Erythroblast (primary cell): ENCODE measurements around the gene SLC44A3.

Experiments
- DNase-seq, 2 experiments: peaks; one replicate each; lab custom pipeline; 2025; lab: John Stamatoyannopoulos, UW
- GATA1 ChIP-seq: IDR thresholded peaks from 2 replicates; pipeline ENCODE4 v1.6.1; 2011; ENCODE audit warnings: low read depth, mild to moderate bottlenecking, control low read depth, low read length, moderate library complexity
- POLR2A ChIP-seq: IDR thresholded peaks from 2 replicates; pipeline ENCODE4 v1.6.1; 2011; ENCODE audit warnings: mild to moderate bottlenecking, low read length

SLC44A3 gene

GRCh38 chr1:94862718-94863117 is 42.6 kb downstream of the SLC44A3 start:
- TF ChIP-seq GATA1 = no peak
- no peak for TF ChIP-seq POLR2A
- no peak for DNase-seq

GRCh38 chr1:94863297-94863911 is 43.2 kb downstream of the SLC44A3 start:
- no peak for DNase-seq
- TF ChIP-seq POLR2A = no peak
- TF ChIP-seq GATA1 = no peak

GRCh38 chr1:94863919-94864318 is 43.8 kb downstream of the SLC44A3 start:
- no peak for TF ChIP-seq GATA1
- no peak for TF ChIP-seq POLR2A
- DNase-seq = no peak

GRCh38 chr1:94864821-94865220 is 44.7 kb downstream of the SLC44A3 start:
- TF ChIP-seq POLR2A (no peak), GATA1 (no peak)
- no peak for DNase-seq

- TF ChIP-seq POLR2A (no peak), GATA1 (no peak)
- no peak for DNase-seq
Measured at GRCh38 chr1:94865360-94865759, 45.2 kb downstream of the SLC44A3 start.

GRCh38 chr1:94866164-94866807 is 46.1 kb downstream of the SLC44A3 start:
- TF ChIP-seq POLR2A (no peak), GATA1 (no peak)
- DNase-seq = no peak

- no peak for TF ChIP-seq POLR2A
- TF ChIP-seq GATA1 = no peak
- no peak for DNase-seq
Measured at GRCh38 chr1:94871031-94871430, 50.9 kb downstream of the SLC44A3 start.

GRCh38 chr1:94872771-94873495 is 52.8 kb downstream of the SLC44A3 start:
- no peak for TF ChIP-seq GATA1
- no peak for TF ChIP-seq POLR2A

GRCh38 chr1:94873520-94874351 is 53.6 kb downstream of the SLC44A3 start:
- TF ChIP-seq GATA1 (no peak), POLR2A (no peak)
- DNase-seq = no peak

More at GRCh38 chr1:94872771-94873495, 52.8 kb downstream of the SLC44A3 start:
- DNase-seq = no peak

- no peak for TF ChIP-seq GATA1
- no peak for TF ChIP-seq POLR2A
- DNase-seq = no peak
Measured at GRCh38 chr1:94874423-94874822, 54.3 kb downstream of the SLC44A3 start.

GRCh38 chr1:94875794-94876193 is 55.6 kb downstream of the SLC44A3 start:
- DNase-seq = no peak
- TF ChIP-seq GATA1 = no peak
- TF ChIP-seq POLR2A = no peak

- DNase-seq = no peak
- no peak for TF ChIP-seq GATA1
- no peak for TF ChIP-seq POLR2A
Measured at GRCh38 chr1:94876362-94876761, 56.2 kb downstream of the SLC44A3 start.

GRCh38 chr1:94878329-94878728 is 58.2 kb downstream of the SLC44A3 start:
- DNase-seq = no peak
- TF ChIP-seq GATA1 = no peak
- no peak for TF ChIP-seq POLR2A

GRCh38 chr1:94883691-94884090 is 63.5 kb downstream of the SLC44A3 start:
- TF ChIP-seq POLR2A = no peak
- no peak for TF ChIP-seq GATA1
- peak; percentile 9 to 36 for DNase-seq
